Neural crest cell (in vitro differentiated cells): ENCODE measurements around the gene PLCXD3. TPM values are rescaled to one million over a fixed set of nuclear protein-coding genes. Genes with fewer than 3 reads are reported as not detected.

Experiments used
- DNase-seq: peaks from one replicate; pipeline ENCODE4 v3.0.0; 2021; ENCODE audit warnings: low read depth, mixed read lengths, low spot score
- H3K27ac Mint-ChIP-seq: one replicate; pipeline ENCODE4 v1.8.0; 2021; ENCODE audit warnings: mild to moderate bottlenecking, mixed read lengths; ENCODE audit not compliant: unreplicated experiment
- H3K27me3 Mint-ChIP-seq: 2 replicates; pipeline ENCODE4 v1.8.0; 2021; ENCODE audit warnings: low read depth, mild to moderate bottlenecking, mixed read lengths
- H3K36me3 Mint-ChIP-seq: 2 replicates; pipeline ENCODE4 v1.8.0; 2021; ENCODE audit warnings: low read depth, mild to moderate bottlenecking, mixed read lengths
- H3K4me1 Mint-ChIP-seq: 2 replicates; pipeline ENCODE4 v1.8.0; 2021; ENCODE audit warnings: mixed read lengths
- H3K4me3 Mint-ChIP-seq: one replicate; pipeline ENCODE4 v1.8.0; 2021; ENCODE audit warnings: mild to moderate bottlenecking, mixed read lengths
- H3K9me3 Mint-ChIP-seq: 2 replicates; pipeline ENCODE4 v1.8.0; 2021; ENCODE audit warnings: mixed read lengths
- CTCF ChIP-seq: fragments of 200-600 bp; sonication (generic); conservative IDR thresholded peaks from 2 replicates; pipeline ENCODE4 v1.5.0; 2021; ENCODE audit warnings: antibody characterized with exemption, mild to moderate bottlenecking
- total RNA-seq: library from RNA; stranded (reverse); gene quantifications from 2 replicates; pipeline ENCODE4 v1.2.1, GENCODE V29; 2021

The PLCXD3 gene
- total RNA-seq, 1 donor from 2014 or later = 0.07 TPM

GRCh38 chr5:41402845-41403244, 107.6 kb downstream of the PLCXD3 start:
- no peak for DNase-seq
- no peaks in the 10 kb centered on the region for H3K4me1 Mint-ChIP-seq
- TF ChIP-seq CTCF = no peak
- H3K27ac Mint-ChIP-seq = no peak overlapping the region
- peaks cover 16% of the 10 kb centered on the region for H3K9me3 Mint-ChIP-seq
- no peaks in the 10 kb centered on the region for H3K27me3 Mint-ChIP-seq
- no peaks in the 10 kb centered on the region for H3K36me3 Mint-ChIP-seq
- no peak overlapping the region for H3K4me3 Mint-ChIP-seq

- Mint-ChIP-seq H3K4me3 (no peak overlapping the region), H3K27me3 (no peaks in the 10 kb centered on the region), H3K36me3 (no peaks in the 10 kb centered on the region), H3K9me3 (peaks cover 26% of the 10 kb centered on the region), H3K27ac (no peak overlapping the region), H3K4me1 (no peaks in the 10 kb centered on the region)
- DNase-seq = no peak
- no peak for TF ChIP-seq CTCF
These were observed 110.6 kb downstream of the PLCXD3 start for GRCh38 chr5:41399839-41400238.

- Mint-ChIP-seq H3K4me3 (no peak overlapping the region), H3K36me3 (no peaks in the 10 kb centered on the region), H3K27ac (no peak overlapping the region), H3K4me1 (peaks cover 4% of the 10 kb centered on the region), H3K9me3 (peaks cover 9% of the 10 kb centered on the region), H3K27me3 (no peaks in the 10 kb centered on the region)
- no peak for TF ChIP-seq CTCF
- DNase-seq = no peak
These were observed 118.4 kb downstream of the PLCXD3 start for GRCh38 chr5:41392016-41392415.

- Mint-ChIP-seq H3K4me3 (no peak overlapping the region), H3K27ac (no peak overlapping the region), H3K9me3 (no peaks in the 10 kb centered on the region), H3K4me1 (no peaks in the 10 kb centered on the region), H3K27me3 (peaks cover 3% of the 10 kb centered on the region), H3K36me3 (no peaks in the 10 kb centered on the region)
- TF ChIP-seq CTCF = no peak
- DNase-seq = no peak
These were observed 135.8 kb downstream of the PLCXD3 start for GRCh38 chr5:41374631-41375030.

- Mint-ChIP-seq H3K36me3 (no peaks in the 10 kb centered on the region), H3K27ac (no peak overlapping the region), H3K27me3 (no peaks in the 10 kb centered on the region), H3K9me3 (no peaks in the 10 kb centered on the region), H3K4me3 (no peak overlapping the region), H3K4me1 (no peaks in the 10 kb centered on the region)
- DNase-seq = no peak
- TF ChIP-seq CTCF = no peak
These were observed 137.2 kb downstream of the PLCXD3 start for GRCh38 chr5:41373230-41373629.

GRCh38 chr5:41371738-41372137, 138.7 kb downstream of the PLCXD3 start:
- no peaks in the 10 kb centered on the region for H3K4me1 Mint-ChIP-seq
- peaks cover 2% of the 10 kb centered on the region for H3K27me3 Mint-ChIP-seq
- no peak for DNase-seq
- no peaks in the 10 kb centered on the region for H3K36me3 Mint-ChIP-seq
- H3K4me3 Mint-ChIP-seq = no peak overlapping the region
- TF ChIP-seq CTCF = no peak
- no peak overlapping the region for H3K27ac Mint-ChIP-seq
- no peaks in the 10 kb centered on the region for H3K9me3 Mint-ChIP-seq
